IgD-negative memory B cell (primary cell): ENCODE data around the gene RASGRP1. TPM values are rescaled to one million over a fixed set of nuclear protein-coding genes. Genes with fewer than 3 reads are reported as not detected.

Experiments used
- H3K27ac Mint-ChIP-seq, 3 donors: one replicate each; pipeline ENCODE4 v1.8.0; 2020 to 2022; ENCODE audit warnings: mild to moderate bottlenecking in 3 of 3, mixed read lengths in 3 of 3, moderate library complexity in 1 of 3
- H3K27me3 Mint-ChIP-seq: one replicate; pipeline ENCODE4 v1.8.0; 2021; ENCODE audit warnings: mixed read lengths
- H3K36me3 Mint-ChIP-seq: one replicate; pipeline ENCODE4 v1.8.0; 2020; ENCODE audit warnings: mild to moderate bottlenecking, mixed read lengths
- H3K4me1 Mint-ChIP-seq, 3 donors: one replicate each; pipeline ENCODE4 v1.8.0; 2020 to 2022; ENCODE audit warnings: mixed read lengths in 3 of 3, mild to moderate bottlenecking in 1 of 3
- H3K4me3 Mint-ChIP-seq, 4 donors: one replicate each; pipeline ENCODE4 v1.8.0; 2020 to 2022; ENCODE audit warnings: mild to moderate bottlenecking in 4 of 4, mixed read lengths in 4 of 4, moderate library complexity in 3 of 4
- H3K9me3 Mint-ChIP-seq, 3 donors: one replicate each; pipeline ENCODE4 v1.8.0; 2020 to 2021; ENCODE audit warnings: mixed read lengths in 3 of 3, mild to moderate bottlenecking in 1 of 3
- polyA plus RNA-seq: library from polyadenylated mRNA; unstranded; fragments of 300-500 nt; fragmentation: Illumina TruSeq; gene quantifications from one replicate; pipeline ENCODE4 v1.2.3, GENCODE V29; 2021

The RASGRP1 gene
- polyA plus RNA-seq, 1 donor from 2014 or later: 32.6 TPM

- Mint-ChIP-seq H3K27me3 (no peaks in the 10 kb centered on the region), H3K9me3 (no peaks in the 10 kb centered on the region), H3K36me3 (no peaks in the 10 kb centered on the region), H3K27ac (peak overlapping the region in 1 of 3 donors; percentile 23), H3K4me3 (no peak overlapping the region), H3K4me1 (peaks cover 0 to 8% (median 7%) of the 10 kb centered on the region in 3 donors)
Measured at GRCh38 chr15:38482572-38482971, 82.0 kb downstream of the RASGRP1 start.

- Mint-ChIP-seq H3K27me3 (no peaks in the 10 kb centered on the region), H3K4me1 (peaks cover 0 to 7% (median 6%) of the 10 kb centered on the region in 3 donors), H3K27ac (no peak overlapping the region), H3K4me3 (no peak overlapping the region), H3K9me3 (no peaks in the 10 kb centered on the region), H3K36me3 (no peaks in the 10 kb centered on the region)
Measured at GRCh38 chr15:38481761-38482160, 82.9 kb downstream of the RASGRP1 start.

- no peaks in the 10 kb centered on the region for H3K36me3 Mint-ChIP-seq
- no peak overlapping the region for H3K27ac Mint-ChIP-seq
- H3K4me1 Mint-ChIP-seq: peaks cover 0 to 7% (median 6%) of the 10 kb centered on the region in 3 donors
- no peak overlapping the region for H3K4me3 Mint-ChIP-seq
- H3K9me3 Mint-ChIP-seq: no peaks in the 10 kb centered on the region
- no peaks in the 10 kb centered on the region for H3K27me3 Mint-ChIP-seq
Measured at GRCh38 chr15:38481113-38481512, 83.5 kb downstream of the RASGRP1 start.

GRCh38 chr15:38479756-38480155 is 84.9 kb downstream of the RASGRP1 start:
- H3K4me1 Mint-ChIP-seq: peaks cover 0 to 7% (median 6%) of the 10 kb centered on the region in 3 donors
- H3K27me3 Mint-ChIP-seq: no peaks in the 10 kb centered on the region
- no peaks in the 10 kb centered on the region for H3K9me3 Mint-ChIP-seq
- H3K27ac Mint-ChIP-seq: no peak overlapping the region
- no peaks in the 10 kb centered on the region for H3K36me3 Mint-ChIP-seq
- H3K4me3 Mint-ChIP-seq: no peak overlapping the region

GRCh38 chr15:38479266-38479665 is 85.3 kb downstream of the RASGRP1 start:
- peaks cover 0 to 7% (median 7%) of the 10 kb centered on the region in 3 donors for H3K4me1 Mint-ChIP-seq
- H3K27me3 Mint-ChIP-seq: no peaks in the 10 kb centered on the region
- H3K4me3 Mint-ChIP-seq: no peak overlapping the region
- no peaks in the 10 kb centered on the region for H3K36me3 Mint-ChIP-seq
- no peak overlapping the region for H3K27ac Mint-ChIP-seq
- no peaks in the 10 kb centered on the region for H3K9me3 Mint-ChIP-seq

GRCh38 chr15:38477637-38478036 is 87.0 kb downstream of the RASGRP1 start:
- H3K4me1 Mint-ChIP-seq: peaks cover 0 to 10% (median 5%) of the 10 kb centered on the region in 3 donors
- no peak overlapping the region for H3K27ac Mint-ChIP-seq

GRCh38 chr15:38476120-38476519 is 88.5 kb downstream of the RASGRP1 start:
- Mint-ChIP-seq H3K36me3 (no peaks in the 10 kb centered on the region), H3K9me3 (no peaks in the 10 kb centered on the region), H3K27ac (no peak overlapping the region), H3K4me1 (peaks cover 0 to 6% (median 4%) of the 10 kb centered on the region in 3 donors), H3K27me3 (no peaks in the 10 kb centered on the region), H3K4me3 (no peak overlapping the region)

More at GRCh38 chr15:38477637-38478036, 87.0 kb downstream of the RASGRP1 start:
- Mint-ChIP-seq H3K9me3 (no peaks in the 10 kb centered on the region), H3K36me3 (no peaks in the 10 kb centered on the region), H3K4me3 (no peak overlapping the region), H3K27me3 (no peaks in the 10 kb centered on the region)

GRCh38 chr15:38475361-38475760 is 89.3 kb downstream of the RASGRP1 start:
- Mint-ChIP-seq H3K4me1 (peaks cover 0 to 6% (median 4%) of the 10 kb centered on the region in 3 donors), H3K27ac (no peak overlapping the region), H3K36me3 (no peaks in the 10 kb centered on the region), H3K9me3 (no peaks in the 10 kb centered on the region), H3K4me3 (peak overlapping the region in 1 of 4 donors; percentile 1), H3K27me3 (no peaks in the 10 kb centered on the region)

- Mint-ChIP-seq H3K4me3 (no peak overlapping the region), H3K9me3 (no peaks in the 10 kb centered on the region), H3K27ac (peak overlapping the region in 1 of 3 donors; percentile 19), H3K36me3 (peaks cover 1% of the 10 kb centered on the region), H3K27me3 (no peaks in the 10 kb centered on the region), H3K4me1 (peaks cover 0 to 4% (median 0%) of the 10 kb centered on the region in 3 donors)
Measured at GRCh38 chr15:38474155-38474757, 90.4 kb downstream of the RASGRP1 start.

- Mint-ChIP-seq H3K4me3 (no peak overlapping the region), H3K9me3 (no peaks in the 10 kb centered on the region), H3K27ac (no peak overlapping the region), H3K27me3 (no peaks in the 10 kb centered on the region), H3K36me3 (peaks cover 2% of the 10 kb centered on the region), H3K4me1 (peaks cover 0 to 4% (median 0%) of the 10 kb centered on the region in 3 donors)
Measured at GRCh38 chr15:38471974-38472373, 92.6 kb downstream of the RASGRP1 start.

GRCh38 chr15:38470816-38471215 is 93.8 kb downstream of the RASGRP1 start:
- Mint-ChIP-seq H3K9me3 (no peaks in the 10 kb centered on the region), H3K4me3 (no peak overlapping the region), H3K4me1 (peaks cover 0 to 4% (median 0%) of the 10 kb centered on the region in 3 donors), H3K36me3 (peaks cover 2% of the 10 kb centered on the region), H3K27ac (no peak overlapping the region), H3K27me3 (no peaks in the 10 kb centered on the region)

- Mint-ChIP-seq H3K27me3 (no peaks in the 10 kb centered on the region), H3K4me1 (peaks cover 8 to 21% (median 20%) of the 10 kb centered on the region in 3 donors), H3K4me3 (no peak overlapping the region), H3K36me3 (peaks cover 3% of the 10 kb centered on the region), H3K9me3 (no peaks in the 10 kb centered on the region), H3K27ac (no peak overlapping the region)
Measured at GRCh38 chr15:38464675-38465074, 99.9 kb downstream of the RASGRP1 start.

- Mint-ChIP-seq H3K27me3 (no peaks in the 10 kb centered on the region), H3K9me3 (no peaks in the 10 kb centered on the region), H3K4me3 (no peak overlapping the region), H3K27ac (no peak overlapping the region), H3K4me1 (peaks cover 8 to 24% (median 23%) of the 10 kb centered on the region in 3 donors), H3K36me3 (peaks cover 2% of the 10 kb centered on the region)
Measured at GRCh38 chr15:38463893-38464292, 100.7 kb downstream of the RASGRP1 start.

GRCh38 chr15:38461066-38461833 is 103.4 kb downstream of the RASGRP1 start:
- Mint-ChIP-seq H3K36me3 (peaks cover 2% of the 10 kb centered on the region), H3K27ac (no peak overlapping the region), H3K4me1 (peaks cover 21 to 34% (median 30%) of the 10 kb centered on the region in 3 donors), H3K27me3 (no peaks in the 10 kb centered on the region), H3K9me3 (no peaks in the 10 kb centered on the region), H3K4me3 (peak overlapping the region in 1 of 4 donors; percentile 86)

GRCh38 chr15:38460543-38460942 is 104.1 kb downstream of the RASGRP1 start:
- H3K9me3 Mint-ChIP-seq: no peaks in the 10 kb centered on the region
- H3K27ac Mint-ChIP-seq: no peak overlapping the region
- H3K27me3 Mint-ChIP-seq: no peaks in the 10 kb centered on the region
- peak overlapping the region in 1 of 4 donors; percentile 24 for H3K4me3 Mint-ChIP-seq
- peaks cover 2% of the 10 kb centered on the region for H3K36me3 Mint-ChIP-seq
- peaks cover 28 to 38% (median 34%) of the 10 kb centered on the region in 3 donors for H3K4me1 Mint-ChIP-seq
